Activated CD8-positive, alpha-beta T cell treated with anti-CD3 and anti-CD28 coated beads for 36 hours (primary cell): ENCODE data around the gene UGT1A9. TPM values are rescaled to one million over a fixed set of nuclear protein-coding genes. Genes with fewer than 3 reads are reported as not detected.
"Not testable (repeated sequence)": the region's sequence is repeated elsewhere in the genome, so short reads cannot be mapped to it uniquely, and the experiment has no call there.

Experiments
- ATAC-seq: fragments of 200-7000 bp; cut with Tn5 transposase; one replicate; pipeline ENCODE4 v1.10.0; 2021; ENCODE audit warnings: mild to moderate bottlenecking, moderate library complexity
- CTCF ChIA-PET: fragments of 350-600 bp; sonication (Branson Sonifier 250); formaldehyde crosslinking; loops from one replicate; lab custom pipeline; 2021; ENCODE audit warnings: antibody characterized with exemption; lab: Charles Lee
- POLR2A ChIA-PET: fragments of 350-600 bp; sonication (Branson Sonifier 250); formaldehyde crosslinking; loops from one replicate; lab custom pipeline; 2021; ENCODE audit warnings: antibody characterized with exemption; lab: Charles Lee
- DNase-seq: peaks from one replicate; pipeline ENCODE4 v3.0.0-alpha.2; 2020
- H3K27ac Mint-ChIP-seq: one replicate; pipeline ENCODE4 v1.8.0; 2021; ENCODE audit warnings: mild to moderate bottlenecking, mixed read lengths
- H3K27me3 Mint-ChIP-seq: one replicate; pipeline ENCODE4 v1.8.0; 2021; ENCODE audit warnings: mixed read lengths
- H3K36me3 Mint-ChIP-seq: one replicate; pipeline ENCODE4 v1.8.0; 2021; ENCODE audit warnings: low read depth, mixed read lengths
- H3K4me1 Mint-ChIP-seq: one replicate; pipeline ENCODE4 v1.8.0; 2021; ENCODE audit warnings: low read depth, mixed read lengths
- H3K4me3 Mint-ChIP-seq: one replicate; pipeline ENCODE4 v1.8.0; 2021; ENCODE audit warnings: mild to moderate bottlenecking, moderate library complexity, mixed read lengths
- H3K9me3 Mint-ChIP-seq: one replicate; pipeline ENCODE4 v1.8.0; 2021; ENCODE audit warnings: mixed read lengths
- CTCF ChIP-seq: fragments of 200-600 bp; IDR thresholded peaks from one replicate; pipeline ENCODE4 v1.8.0; 2022; ENCODE audit warnings: antibody characterized with exemption, mild to moderate bottlenecking
- intact Hi-C: fragments of 100-400 bp; cut with micrococcal nuclease; formaldehyde crosslinking; loops from one replicate; pipeline ENCODE4 v1.10.0; 2022
- total RNA-seq, 2 experiments: library from RNA; stranded (reverse); gene quantifications; one replicate each; pipeline ENCODE4 v1.2.3, GENCODE V29; 2021

The UGT1A9 gene
- total RNA-seq, 2 experiments from 2014 or later: not detected

DNA sequence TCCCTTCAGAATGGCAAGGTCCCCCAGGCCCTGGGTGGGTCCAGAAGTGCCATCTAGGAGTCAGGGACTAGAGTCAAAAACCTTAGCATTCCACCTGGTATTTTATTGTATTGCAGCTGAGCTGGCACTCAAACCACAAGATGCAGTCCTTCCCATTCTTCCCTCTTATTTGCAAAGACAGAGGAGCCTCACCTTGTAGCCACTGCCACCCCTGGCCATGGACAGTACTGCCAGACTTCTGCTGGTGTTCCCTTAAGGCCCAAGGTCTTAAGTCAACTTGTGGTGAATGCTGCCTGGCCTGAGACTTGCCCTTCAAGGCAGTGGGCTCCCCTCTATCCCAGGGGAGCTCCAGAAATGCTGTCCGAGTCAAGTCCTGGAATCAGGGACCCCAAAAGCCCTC lies 28.6 kb upstream of the UGT1A9 start:
- no peak for TF ChIP-seq CTCF
- no peak for ATAC-seq
- H3K27me3 Mint-ChIP-seq: peaks cover 6% of the 10 kb centered on the region
- H3K4me1 Mint-ChIP-seq: peaks cover 7% of the 10 kb centered on the region
- no peaks in the 10 kb centered on the region for H3K36me3 Mint-ChIP-seq
- DNase-seq: no peak
- no peak overlapping the region for H3K27ac Mint-ChIP-seq
- no peak overlapping the region for H3K4me3 Mint-ChIP-seq
- intact Hi-C loops: no loop called here
- POLR2A ChIA-PET: interaction anchor here (0.6 kb wide), 1 partner anchor 19 kb away, joined by 3 read pairs; no protein-coding TSS in a partner anchor
- CTCF ChIA-PET: no interaction called here
- H3K9me3 Mint-ChIP-seq: peaks cover 7% of the 10 kb centered on the region

DNA sequence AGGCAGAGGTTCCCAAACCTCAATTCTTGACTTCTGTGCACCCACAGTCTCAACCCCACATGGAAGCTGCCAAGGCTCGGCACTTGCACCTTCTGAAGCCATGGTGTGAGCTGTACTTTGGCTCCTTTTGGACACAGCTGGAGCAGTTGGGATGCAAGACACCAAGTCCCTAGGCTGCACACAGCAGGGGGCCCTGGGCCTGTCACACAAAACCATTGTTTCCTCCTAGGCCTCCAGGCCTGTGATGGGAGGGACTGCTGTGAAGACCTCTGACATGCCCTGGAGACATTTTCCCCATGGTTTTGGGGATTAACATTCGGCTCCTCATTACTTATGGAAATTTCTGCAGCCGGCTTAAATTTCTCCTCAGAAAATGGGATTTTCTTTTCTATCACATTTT lies 25.7 kb upstream of the UGT1A9 start:
- DNase-seq, H3K4me3 Mint-ChIP-seq, H3K27ac Mint-ChIP-seq, H3K27me3 Mint-ChIP-seq, intact Hi-C loops, POLR2A ChIA-PET, H3K9me3 Mint-ChIP-seq, ATAC-seq, CTCF ChIA-PET, H3K36me3 Mint-ChIP-seq, H3K4me1 Mint-ChIP-seq: not testable (repeated sequence)

GRCh38 chr2:233650981-233651380 lies 20.7 kb upstream of the UGT1A9 start:
- no peak for DNase-seq
- H3K9me3 Mint-ChIP-seq: peaks cover 7% of the 10 kb centered on the region
- no peaks in the 10 kb centered on the region for H3K4me1 Mint-ChIP-seq
- no peak overlapping the region for H3K27ac Mint-ChIP-seq
- H3K4me3 Mint-ChIP-seq: no peak overlapping the region
- H3K27me3 Mint-ChIP-seq: peaks cover 14% of the 10 kb centered on the region
- ChIA-PET CTCF (no interaction called here), POLR2A (no interaction called here)
- TF ChIP-seq CTCF: no peak
- intact Hi-C loops: no loop called here
- no peaks in the 10 kb centered on the region for H3K36me3 Mint-ChIP-seq
- no peak for ATAC-seq

GRCh38 chr2:233651430-233651829 lies 20.3 kb upstream of the UGT1A9 start:
- no peak for DNase-seq
- peaks cover 5% of the 10 kb centered on the region for H3K9me3 Mint-ChIP-seq
- peaks cover 14% of the 10 kb centered on the region for H3K27me3 Mint-ChIP-seq
- H3K4me1 Mint-ChIP-seq: no peaks in the 10 kb centered on the region
- H3K36me3 Mint-ChIP-seq: no peaks in the 10 kb centered on the region
- intact Hi-C loops: no loop called here
- no peak overlapping the region for H3K27ac Mint-ChIP-seq
- TF ChIP-seq CTCF: no peak
- H3K4me3 Mint-ChIP-seq: no peak overlapping the region
- ChIA-PET POLR2A (no interaction called here), CTCF (no interaction called here)
- no peak for ATAC-seq

- POLR2A ChIA-PET: no interaction called here
- Mint-ChIP-seq H3K9me3 (no peaks in the 10 kb centered on the region), H3K4me3 (no peak overlapping the region), H3K27ac (no peak overlapping the region), H3K4me1 (no peaks in the 10 kb centered on the region), H3K36me3 (no peaks in the 10 kb centered on the region), H3K27me3 (peaks cover 10% of the 10 kb centered on the region)
- CTCF ChIA-PET: no interaction called here
- no peak for ATAC-seq
- intact Hi-C loops: no loop called here
- no peak for DNase-seq
- TF ChIP-seq CTCF: no peak
Observed at GRCh38 chr2:233654501-233654900, 17.2 kb upstream of the UGT1A9 start.

- DNase-seq (no peak), ATAC-seq (no peak)
- TF ChIP-seq CTCF: no peak
- Mint-ChIP-seq H3K27ac (no peak overlapping the region), H3K27me3 (peaks cover 10% of the 10 kb centered on the region), H3K9me3 (no peaks in the 10 kb centered on the region), H3K4me3 (no peak overlapping the region), H3K4me1 (no peaks in the 10 kb centered on the region), H3K36me3 (no peaks in the 10 kb centered on the region)
- ChIA-PET CTCF (no interaction called here), POLR2A (no interaction called here)
- intact Hi-C loops: no loop called here
Observed at GRCh38 chr2:233655043-233655442, 16.7 kb upstream of the UGT1A9 start.

- DNase-seq, H3K36me3 Mint-ChIP-seq, H3K4me3 Mint-ChIP-seq, ATAC-seq, POLR2A ChIA-PET, intact Hi-C loops, H3K27ac Mint-ChIP-seq, CTCF ChIA-PET, H3K9me3 Mint-ChIP-seq, H3K4me1 Mint-ChIP-seq: not testable (repeated sequence)
- peaks cover 10% of the 10 kb centered on the region for H3K27me3 Mint-ChIP-seq
Observed at GRCh38 chr2:233655943-233656342, 15.8 kb upstream of the UGT1A9 start.
